ENCODE data around the gene TMOD2.

DNA sequence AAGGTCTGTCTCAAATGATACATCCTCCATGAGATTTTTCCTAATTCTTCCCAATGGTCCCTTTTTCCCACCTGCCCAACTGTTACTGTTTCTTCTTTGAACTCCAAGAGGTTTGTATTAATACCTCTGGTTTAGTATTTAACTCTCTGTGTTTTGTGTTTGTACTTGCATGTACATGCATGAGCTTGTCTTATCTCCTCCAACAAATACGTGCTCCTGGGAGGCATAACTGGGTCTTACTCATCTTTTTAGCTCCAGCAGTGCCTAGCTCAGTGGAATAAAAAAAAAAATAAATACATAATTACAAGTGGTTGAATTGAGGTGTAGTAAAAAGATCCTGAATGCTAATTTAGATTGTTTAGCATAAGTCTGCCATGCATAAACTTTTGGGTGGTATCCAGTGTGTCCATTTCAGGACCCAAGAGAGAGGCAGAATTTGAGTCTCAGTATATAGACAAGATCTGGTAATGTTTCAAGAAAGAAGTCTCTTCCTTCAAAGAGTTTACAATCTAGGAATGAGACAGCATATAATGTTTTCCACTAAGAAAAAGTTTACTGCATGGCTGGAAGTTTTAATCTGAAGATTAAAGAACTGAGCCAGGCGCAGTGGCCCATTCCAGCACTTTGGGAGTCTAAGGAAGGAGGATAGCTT, 12.2 kb upstream of the TMOD2 start:
- TF ChIP-seq POLR2AphosphoS5 (IDR thresholded peaks at IDR 0.05; ENCODE audit: low read depth, low read length) (no peak), POLR2A (IDR thresholded peaks at IDR 0.05; ENCODE audit: low read depth, low read length) (no peak)

All from GM12891 (cell line).